Stomach smooth muscle (tissue), 2 donors: Measurements from ENCODE around the gene RIMBP2.

Experiments
- H3K27ac ChIP-seq: one replicate; pipeline ENCODE4 v1.7.0; 2013; ENCODE audit warnings: mild to moderate bottlenecking, low read length, inconsistent platforms
- H3K27me3 ChIP-seq, 2 donors: one replicate each; pipeline ENCODE4 v1.7.0; 2013; ENCODE audit warnings: low read length in 2 of 2; ENCODE audit not compliant: insufficient read depth in 2 of 2, control insufficient read depth in 1 of 2
- H3K36me3 ChIP-seq, 2 donors: one replicate each; pipeline ENCODE4 v1.7.0; 2013; ENCODE audit warnings: low read length in 2 of 2; ENCODE audit not compliant: control insufficient read depth in 2 of 2, insufficient read depth in 2 of 2
- H3K4me1 ChIP-seq: one replicate; pipeline ENCODE4 v1.7.0; 2013; ENCODE audit warnings: low read length; ENCODE audit not compliant: control insufficient read depth, insufficient read depth
- H3K4me3 ChIP-seq, 2 donors: one replicate each; pipeline ENCODE4 v1.7.0; 2013; ENCODE audit warnings: low read length in 2 of 2
- H3K9ac ChIP-seq, 2 donors: one replicate each; pipeline ENCODE4 v1.7.0; 2013; ENCODE audit warnings: low read length in 2 of 2, mild to moderate bottlenecking in 1 of 2
- H3K9me3 ChIP-seq, 2 donors: one replicate each; pipeline ENCODE4 v1.7.0; 2013; ENCODE audit warnings: low read length in 2 of 2; ENCODE audit not compliant: control insufficient read depth in 2 of 2
- donor health status: healthy.
- donor health status: Pancreatic carcinoma.

Gene RIMBP2

DNA sequence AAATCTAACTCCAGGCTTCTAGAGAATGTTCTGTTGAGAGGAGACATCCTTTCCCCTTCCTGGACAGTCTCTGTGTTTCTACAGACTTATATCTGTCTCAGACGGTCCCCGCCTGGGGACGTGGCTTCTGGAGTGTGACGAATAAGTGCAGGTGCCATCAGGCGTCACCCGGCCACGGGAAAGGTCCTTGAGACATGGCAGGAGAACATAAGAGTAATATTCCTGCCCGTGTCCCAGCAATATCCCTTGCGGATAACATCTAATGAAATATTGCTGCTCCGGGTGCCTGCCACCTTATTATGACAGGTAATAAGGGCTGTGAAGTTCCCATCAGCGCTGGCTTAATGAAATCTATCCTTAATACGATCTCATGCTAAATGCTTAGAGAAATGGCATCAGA lies 238.8 kb downstream of the RIMBP2 start:
- H3K4me3 ChIP-seq = no peak overlapping the region
- H3K36me3 ChIP-seq = no peaks in the 10 kb centered on the region
- peaks cover 2% of the 10 kb centered on the region in 2 donors for H3K27me3 ChIP-seq
- H3K9me3 ChIP-seq = no peaks in the 10 kb centered on the region
- H3K27ac ChIP-seq = no peak overlapping the region
- H3K9ac ChIP-seq = no peak overlapping the region
- no peaks in the 10 kb centered on the region for H3K4me1 ChIP-seq

DNA sequence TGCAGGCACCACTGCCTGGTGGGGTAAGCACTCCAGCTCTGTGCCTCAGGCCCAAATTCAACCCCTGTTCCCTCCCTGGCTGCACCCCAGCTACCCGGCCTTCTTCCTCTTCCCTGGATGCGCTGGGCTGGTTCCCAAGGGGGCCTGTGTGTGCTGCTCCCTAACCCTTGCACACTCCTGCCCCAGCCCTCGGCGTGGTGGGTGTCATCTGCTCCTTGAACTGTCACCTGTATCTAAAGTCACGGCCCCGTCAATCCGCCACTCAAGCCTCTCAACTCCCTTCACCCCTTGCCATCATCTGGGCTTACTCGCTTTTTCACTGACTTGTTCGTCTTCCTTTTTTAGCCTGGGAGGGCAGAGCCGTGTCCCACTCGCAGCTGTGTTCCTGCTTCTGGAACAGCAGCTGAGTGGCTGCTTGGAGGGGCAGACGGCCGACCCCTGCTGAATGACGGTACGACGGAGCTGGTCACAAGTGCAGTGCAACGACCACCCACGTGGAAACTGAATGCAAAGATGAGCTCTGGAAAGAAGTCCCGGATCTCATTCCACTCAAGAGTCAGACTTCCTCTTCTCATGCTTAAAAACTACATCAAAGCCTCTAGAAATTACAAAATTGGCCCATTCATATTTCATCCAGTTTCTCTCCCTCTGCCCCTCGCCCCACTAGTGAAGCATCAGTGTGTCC lies 239.5 kb downstream of the RIMBP2 start:
- H3K27me3 ChIP-seq = peaks cover 2 to 3% of the 10 kb centered on the region in 2 donors
- H3K27ac ChIP-seq = no peak overlapping the region
- H3K4me3 ChIP-seq = no peak overlapping the region
- no peaks in the 10 kb centered on the region for H3K36me3 ChIP-seq
- no peaks in the 10 kb centered on the region for H3K4me1 ChIP-seq
- no peaks in the 10 kb centered on the region for H3K9me3 ChIP-seq
- no peak overlapping the region for H3K9ac ChIP-seq

DNA sequence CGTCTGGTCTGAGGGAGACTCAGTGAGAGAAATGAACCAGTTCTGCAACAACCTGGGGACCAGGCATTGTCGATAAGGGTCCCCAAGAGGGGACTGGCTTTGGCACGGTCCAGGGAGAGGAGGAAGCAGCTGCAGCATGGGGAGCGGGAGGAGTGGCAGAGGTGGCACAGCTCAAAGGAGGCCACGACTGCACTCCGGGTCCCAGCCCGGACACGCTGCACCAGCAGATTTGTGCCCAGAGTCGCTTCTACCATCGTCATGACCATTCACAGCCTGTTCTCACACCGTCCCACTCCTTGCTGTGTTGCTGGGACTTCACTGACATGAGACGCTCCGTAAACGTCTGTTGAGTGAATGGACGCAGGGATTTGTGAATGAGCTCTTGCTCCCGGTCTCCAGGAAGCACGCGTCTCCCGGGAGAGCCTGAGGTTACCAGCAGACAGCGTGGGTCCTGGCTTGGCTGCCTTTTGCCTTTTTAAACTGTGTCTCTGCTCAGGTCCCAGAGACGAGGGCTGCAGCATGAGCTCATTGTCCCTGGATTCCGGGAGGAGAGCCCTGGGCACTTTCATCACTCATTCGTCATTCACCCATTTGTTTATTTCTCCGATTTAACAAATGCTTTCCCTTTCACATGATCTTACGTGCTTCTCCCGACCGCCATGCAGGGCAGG lies 241.4 kb downstream of the RIMBP2 start:
- Histone ChIP-seq H3K4me3 (no peak overlapping the region), H3K4me1 (no peaks in the 10 kb centered on the region), H3K27ac (no peak overlapping the region), H3K36me3 (no peaks in the 10 kb centered on the region), H3K27me3 (peaks cover 0 to 3% of the 10 kb centered on the region in 2 donors), H3K9me3 (no peaks in the 10 kb centered on the region), H3K9ac (no peak overlapping the region)

DNA sequence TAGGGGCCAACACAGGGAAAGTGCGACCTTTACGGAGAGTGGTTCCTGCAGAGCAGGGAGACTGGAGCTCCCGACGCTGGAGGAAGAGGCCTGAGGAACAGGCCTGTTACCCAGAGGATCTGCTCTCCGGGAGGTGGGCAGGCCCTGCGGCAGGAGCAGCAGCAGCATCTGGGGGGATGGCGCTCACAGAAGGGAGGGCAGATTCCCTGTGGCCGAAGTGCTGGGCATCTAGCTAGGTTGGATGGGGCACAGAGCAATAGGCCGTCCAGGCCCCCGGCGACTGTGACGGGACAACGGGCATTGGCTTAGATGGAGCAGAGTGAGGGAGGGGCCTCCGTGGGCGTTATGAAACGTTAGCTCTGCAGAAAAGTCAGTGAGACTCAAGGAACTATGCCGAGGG lies 242.8 kb downstream of the RIMBP2 start:
- Histone ChIP-seq H3K27ac (no peak overlapping the region), H3K4me3 (no peak overlapping the region), H3K36me3 (no peaks in the 10 kb centered on the region), H3K9ac (no peak overlapping the region), H3K27me3 (peaks cover 0 to 3% of the 10 kb centered on the region in 2 donors), H3K4me1 (no peaks in the 10 kb centered on the region), H3K9me3 (peaks cover 0 to 5% of the 10 kb centered on the region in 2 donors)

DNA sequence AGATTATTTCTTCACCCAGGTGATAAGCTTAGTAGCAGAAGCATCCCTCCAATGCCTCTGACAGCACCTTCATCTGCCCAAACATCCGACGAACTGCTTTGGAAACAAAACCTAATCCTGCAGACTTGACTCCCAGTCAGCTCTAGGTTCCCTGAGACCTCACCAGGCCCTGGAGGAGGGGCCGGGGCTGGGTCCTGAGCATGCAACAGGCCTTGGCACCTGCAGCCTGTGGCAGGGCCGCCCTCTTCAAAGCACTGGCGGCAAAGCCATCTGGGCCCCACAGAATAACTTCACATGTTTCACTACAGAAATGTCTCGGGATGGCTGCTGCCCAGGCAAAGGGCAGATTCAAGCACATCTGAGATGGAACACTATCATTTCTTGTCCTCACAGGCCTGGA lies 245.1 kb downstream of the RIMBP2 start:
- Histone ChIP-seq H3K9me3 (peaks cover 0 to 13% of the 10 kb centered on the region in 2 donors), H3K27me3 (peaks cover 0 to 3% of the 10 kb centered on the region in 2 donors), H3K9ac (no peak overlapping the region), H3K4me3 (no peak overlapping the region), H3K27ac (no peak overlapping the region), H3K36me3 (no peaks in the 10 kb centered on the region), H3K4me1 (no peaks in the 10 kb centered on the region)

DNA sequence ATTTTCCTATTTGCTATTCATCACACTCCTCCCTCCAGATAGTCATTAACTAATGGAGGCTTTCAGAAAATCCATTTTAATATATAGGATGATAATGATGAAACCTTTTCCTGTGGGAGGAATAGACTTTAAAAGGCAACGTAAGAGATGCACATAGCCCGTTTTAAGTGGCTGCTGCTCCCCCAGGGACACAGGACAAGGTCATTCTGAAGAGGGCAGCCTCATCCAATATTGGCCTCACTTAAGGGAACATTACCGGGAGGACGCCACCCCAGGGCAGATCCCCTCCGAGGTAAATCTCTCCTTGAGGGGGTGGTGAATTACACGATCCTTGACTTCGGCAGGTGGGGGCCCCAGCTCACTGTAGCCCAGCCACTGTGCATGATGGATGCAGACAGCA lies 246.5 kb downstream of the RIMBP2 start:
- H3K27me3 ChIP-seq = peaks cover 0 to 2% of the 10 kb centered on the region in 2 donors
- no peak overlapping the region for H3K4me3 ChIP-seq
- no peak overlapping the region for H3K9ac ChIP-seq
- no peak overlapping the region for H3K27ac ChIP-seq
- no peaks in the 10 kb centered on the region for H3K36me3 ChIP-seq
- H3K4me1 ChIP-seq = no peaks in the 10 kb centered on the region
- peaks cover 0 to 13% of the 10 kb centered on the region in 2 donors for H3K9me3 ChIP-seq

DNA sequence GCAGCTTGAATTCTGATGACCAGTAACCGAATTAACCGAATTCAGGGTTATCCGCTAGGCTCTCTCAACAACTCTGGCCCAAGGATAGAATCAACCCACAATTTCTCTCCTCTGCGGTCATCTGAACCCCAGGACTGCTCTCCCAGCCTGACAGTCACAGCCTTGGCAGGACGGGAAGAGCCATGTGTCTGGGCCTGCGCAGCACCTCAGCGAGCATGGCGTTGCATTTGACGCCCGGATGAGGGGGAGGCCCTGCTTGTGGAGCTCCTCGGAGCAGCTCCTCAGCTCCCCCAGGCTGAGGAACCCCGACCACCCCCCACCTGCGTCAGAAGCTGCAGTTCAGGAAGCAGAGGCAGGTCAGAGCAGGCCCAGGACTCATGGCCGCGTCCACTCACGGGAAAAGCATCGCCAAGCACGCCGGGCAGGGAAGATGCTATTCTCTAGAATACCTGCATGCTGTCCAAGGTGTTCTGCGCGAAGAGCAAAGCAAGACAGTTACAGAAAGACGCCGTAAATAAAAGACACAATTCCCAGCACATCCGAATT lies 247.3 kb downstream of the RIMBP2 start:
- peaks cover 0 to 2% of the 10 kb centered on the region in 2 donors for H3K27me3 ChIP-seq
- no peak overlapping the region for H3K4me3 ChIP-seq
- H3K27ac ChIP-seq = no peak overlapping the region
- H3K9ac ChIP-seq = no peak overlapping the region
- no peaks in the 10 kb centered on the region for H3K4me1 ChIP-seq
- H3K36me3 ChIP-seq = no peaks in the 10 kb centered on the region
- peaks cover 0 to 13% of the 10 kb centered on the region in 2 donors for H3K9me3 ChIP-seq

DNA sequence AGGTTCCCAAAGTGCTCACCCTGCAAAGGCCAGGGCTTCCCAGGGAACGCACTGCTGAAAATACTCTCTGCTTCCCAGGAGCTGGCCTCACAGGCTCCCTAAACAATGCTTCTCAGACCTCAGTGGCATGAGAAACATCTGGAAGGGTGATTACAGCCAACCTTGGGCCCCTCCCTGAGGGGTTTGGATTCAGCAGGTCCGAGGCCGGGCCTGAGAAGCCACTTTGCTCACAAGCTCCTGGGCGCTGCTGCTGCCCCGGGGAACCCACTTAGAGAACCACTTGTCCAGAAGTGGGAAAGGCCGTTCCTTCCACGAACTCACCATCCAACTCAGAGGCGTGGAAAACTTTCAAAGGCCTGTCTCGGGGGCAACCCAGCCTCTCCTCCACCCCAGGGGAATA lies 247.9 kb downstream of the RIMBP2 start:
- Histone ChIP-seq H3K9me3 (peaks cover 0 to 13% of the 10 kb centered on the region in 2 donors), H3K27me3 (peaks cover 0 to 2% of the 10 kb centered on the region in 2 donors), H3K9ac (no peak overlapping the region), H3K27ac (no peak overlapping the region), H3K36me3 (no peaks in the 10 kb centered on the region), H3K4me3 (no peak overlapping the region), H3K4me1 (no peaks in the 10 kb centered on the region)

DNA sequence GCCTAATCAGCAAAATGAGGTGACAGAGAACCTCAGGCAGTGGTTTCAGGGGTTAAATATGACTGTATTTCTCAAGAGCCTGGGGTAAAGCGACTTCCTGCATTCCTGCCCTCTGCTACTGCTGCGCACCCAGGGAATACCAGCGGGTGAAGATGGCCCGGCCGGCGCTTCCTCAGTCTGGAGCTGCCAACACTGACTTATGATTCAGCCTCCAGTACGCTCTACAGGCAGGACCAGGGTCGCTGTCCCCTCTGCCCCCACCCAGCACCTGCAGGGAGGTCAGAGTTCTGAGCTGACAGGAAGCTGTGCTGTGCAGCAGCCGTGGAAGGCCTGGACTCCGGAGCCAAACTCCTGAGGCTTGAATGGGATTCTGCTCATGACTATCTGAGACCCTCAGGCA lies 250.5 kb downstream of the RIMBP2 start:
- Histone ChIP-seq H3K9ac (no peak overlapping the region), H3K27me3 (peaks cover 0 to 2% of the 10 kb centered on the region in 2 donors), H3K27ac (no peak overlapping the region)

DNA sequence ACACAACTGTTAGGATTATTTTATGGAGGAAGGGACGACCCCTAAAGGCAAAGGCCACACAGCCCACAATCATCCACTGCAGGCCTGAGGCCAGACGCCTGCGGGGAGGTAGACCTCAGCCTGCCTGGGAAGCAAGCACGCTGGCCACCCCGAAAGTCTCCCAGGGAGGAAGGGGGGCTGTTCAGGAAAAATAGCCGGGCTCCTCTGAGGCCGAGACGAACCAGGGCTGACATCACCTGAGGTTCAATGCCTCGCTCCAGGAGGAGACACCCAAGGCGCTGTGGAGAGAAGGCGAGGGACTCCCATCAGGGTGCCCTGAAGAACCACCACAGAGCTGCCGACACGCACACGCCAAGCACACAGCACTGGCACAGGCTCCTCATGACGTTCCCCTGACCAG lies 251.1 kb downstream of the RIMBP2 start:
- no peaks in the 10 kb centered on the region for H3K4me1 ChIP-seq
- no peak overlapping the region for H3K9ac ChIP-seq
- peaks cover 0 to 2% of the 10 kb centered on the region in 2 donors for H3K27me3 ChIP-seq
- H3K4me3 ChIP-seq = no peak overlapping the region
- H3K27ac ChIP-seq = no peak overlapping the region
- H3K36me3 ChIP-seq = no peaks in the 10 kb centered on the region
- H3K9me3 ChIP-seq = peaks cover 0 to 13% of the 10 kb centered on the region in 2 donors

More for the DNA sequence above, 250.5 kb downstream of the RIMBP2 start:
- H3K36me3 ChIP-seq = no peaks in the 10 kb centered on the region
- no peak overlapping the region for H3K4me3 ChIP-seq
- H3K4me1 ChIP-seq = no peaks in the 10 kb centered on the region
- peaks cover 0 to 13% of the 10 kb centered on the region in 2 donors for H3K9me3 ChIP-seq
